Measurements from ENCODE around the gene SCGB2A2.

SCGB2A2 gene

GRCh38 chr11:62269654-62270278 is at the start of gene SCGB2A2:
Gene SCGB2A2, plus strand, starts transcription at chr11:62270158. Its CDS starts 59 bp downstream, at chr11:62270217.
- DNase-seq, result no peak

- no peak for DNase-seq
Measured at GRCh38 chr11:62221498-62221897, 48.5 kb upstream of the SCGB2A2 start.

GRCh38 chr11:62223095-62223494 is 46.9 kb upstream of the SCGB2A2 start:
- no peak for DNase-seq

GRCh38 chr11:62233730-62234129 is 36.2 kb upstream of the SCGB2A2 start:
- no peak for DNase-seq

GRCh38 chr11:62236187-62236586 is 33.8 kb upstream of the SCGB2A2 start:
- no peak for DNase-seq

GRCh38 chr11:62237499-62237898 is 32.5 kb upstream of the SCGB2A2 start:
- DNase-seq, result no peak

- DNase-seq, result no peak
Measured at GRCh38 chr11:62238151-62238550, 31.8 kb upstream of the SCGB2A2 start.

- no peak for DNase-seq
Measured at GRCh38 chr11:62241095-62241494, 28.9 kb upstream of the SCGB2A2 start.

GRCh38 chr11:62242021-62242420 is 27.9 kb upstream of the SCGB2A2 start, which contains the start of gene SCGB1D2:
Gene SCGB1D2, plus strand, starts transcription at chr11:62242239. Its CDS starts 69 bp downstream, at chr11:62242308.
- no peak for DNase-seq

- no peak for DNase-seq
Measured at GRCh38 chr11:62245271-62245753, 24.6 kb upstream of the SCGB2A2 start.

GRCh38 chr11:62251698-62252097 is 18.3 kb upstream of the SCGB2A2 start:
- DNase-seq, result no peak

GRCh38 chr11:62253999-62254542 is 15.9 kb upstream of the SCGB2A2 start:
- DNase-seq, result no peak

GRCh38 chr11:62256281-62256680 is 13.7 kb upstream of the SCGB2A2 start:
- DNase-seq, result no peak

GRCh38 chr11:62260261-62260953 is 9.6 kb upstream of the SCGB2A2 start:
- DNase-seq, result no peak

- DNase-seq, result no peak
Measured at GRCh38 chr11:62264004-62264403, 6.0 kb upstream of the SCGB2A2 start.

- no peak for DNase-seq
Measured at GRCh38 chr11:62266558-62266957, 3.4 kb upstream of the SCGB2A2 start.

- no peak for DNase-seq
Measured at GRCh38 chr11:62267050-62267449, 2.9 kb upstream of the SCGB2A2 start.

GRCh38 chr11:62267576-62267975 is 2.4 kb upstream of the SCGB2A2 start:
- DNase-seq, result no peak

- no peak for DNase-seq
Measured at GRCh38 chr11:62273284-62273683, 3.3 kb downstream of the SCGB2A2 start.

GRCh38 chr11:62273789-62274275 is 3.9 kb downstream of the SCGB2A2 start:
- DNase-seq, result no peak

- DNase-seq, result no peak
Measured at GRCh38 chr11:62280452-62280851, 10.5 kb downstream of the SCGB2A2 start.

- DNase-seq, result no peak
Measured at GRCh38 chr11:62295504-62295903, 25.5 kb downstream of the SCGB2A2 start.

- DNase-seq, result no peak
Measured at GRCh38 chr11:62298975-62299374, 29.0 kb downstream of the SCGB2A2 start, which contains the start of gene SCGB1D4. Gene SCGB1D4, minus strand, starts transcription at chr11:62299075. Its CDS starts 65 bp downstream, at chr11:62299010.

GRCh38 chr11:62306227-62306626 is 36.3 kb downstream of the SCGB2A2 start:
- DNase-seq, result no peak

All from bone marrow (tissue), 2 donors.